HG03457 (cell line): ENCODE measurements around the gene GHRH.

Source experiments
- ATAC-seq: cut with Tn5 transposase; IDR thresholded peaks from one replicate; pipeline ENCODE4 v1.9.1; 2021; ENCODE audit warnings: moderate number of reproducible peaks; ENCODE audit not compliant: unreplicated experiment

Gene GHRH

DNA sequence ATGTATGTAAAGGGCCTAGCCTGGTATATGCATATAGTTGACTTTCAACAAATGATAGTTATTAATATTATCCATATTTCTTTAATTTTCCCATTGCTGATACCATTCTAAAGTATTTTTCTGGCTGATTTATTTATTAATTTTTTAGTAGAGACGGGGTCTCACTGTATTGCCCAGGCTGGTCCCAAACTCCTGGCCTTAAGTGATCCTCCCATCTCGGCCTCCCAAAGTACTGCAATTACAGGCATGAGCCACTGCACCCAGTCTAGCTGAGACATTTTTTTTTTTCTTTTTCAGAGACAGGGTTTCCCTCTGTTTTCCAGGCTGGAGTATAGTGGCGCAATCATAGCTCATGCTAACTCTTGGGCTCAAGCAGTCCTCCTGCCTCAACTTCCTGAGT is 52.4 kb downstream of the GHRH start:
- no peak for ATAC-seq

GRCh38 chr20:37207171-37207570 is 54.4 kb downstream of the GHRH start:
- no peak for ATAC-seq

GRCh38 chr20:37205794-37206193 is 55.8 kb downstream of the GHRH start:
- no peak for ATAC-seq

DNA sequence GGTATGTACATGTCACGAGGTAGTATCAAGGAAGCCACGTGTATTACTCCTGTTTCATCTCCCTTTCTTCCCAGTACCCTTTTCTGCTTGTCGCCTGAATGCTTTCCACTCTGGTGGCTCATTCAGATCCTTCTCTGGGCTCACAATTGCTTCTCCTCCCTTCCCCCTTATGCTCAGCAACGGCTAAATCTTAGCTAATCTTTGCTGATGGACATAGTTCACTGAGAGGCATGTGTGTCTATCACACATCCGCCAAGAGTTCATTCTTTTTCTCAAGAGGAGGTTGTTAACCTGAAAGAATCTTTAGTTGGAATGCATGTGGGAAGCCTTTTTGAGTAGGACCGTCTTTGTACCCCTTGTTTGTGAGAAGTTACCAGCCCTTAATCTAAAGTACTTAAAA is 56.5 kb downstream of the GHRH start:
- no peak for ATAC-seq

DNA sequence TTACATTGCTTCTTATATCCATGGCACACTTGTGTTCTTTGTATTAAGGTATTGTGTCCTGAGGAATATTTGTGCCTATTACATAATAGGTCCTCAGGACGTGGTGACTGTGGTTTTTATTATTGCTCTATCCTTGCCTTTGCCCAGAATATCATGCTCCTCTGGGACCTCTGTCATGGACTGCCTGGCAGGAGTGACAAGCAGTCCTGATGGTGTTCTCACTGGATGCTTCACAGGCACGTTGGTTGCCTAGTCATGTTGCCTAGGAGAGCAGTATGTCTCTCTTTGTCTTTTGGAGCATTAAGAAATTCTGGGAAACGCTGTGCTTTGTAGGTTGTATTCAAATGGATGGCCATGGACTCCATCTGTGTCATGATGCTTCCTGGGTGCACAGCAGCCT is 57.6 kb downstream of the GHRH start:
- ATAC-seq = no peak

DNA sequence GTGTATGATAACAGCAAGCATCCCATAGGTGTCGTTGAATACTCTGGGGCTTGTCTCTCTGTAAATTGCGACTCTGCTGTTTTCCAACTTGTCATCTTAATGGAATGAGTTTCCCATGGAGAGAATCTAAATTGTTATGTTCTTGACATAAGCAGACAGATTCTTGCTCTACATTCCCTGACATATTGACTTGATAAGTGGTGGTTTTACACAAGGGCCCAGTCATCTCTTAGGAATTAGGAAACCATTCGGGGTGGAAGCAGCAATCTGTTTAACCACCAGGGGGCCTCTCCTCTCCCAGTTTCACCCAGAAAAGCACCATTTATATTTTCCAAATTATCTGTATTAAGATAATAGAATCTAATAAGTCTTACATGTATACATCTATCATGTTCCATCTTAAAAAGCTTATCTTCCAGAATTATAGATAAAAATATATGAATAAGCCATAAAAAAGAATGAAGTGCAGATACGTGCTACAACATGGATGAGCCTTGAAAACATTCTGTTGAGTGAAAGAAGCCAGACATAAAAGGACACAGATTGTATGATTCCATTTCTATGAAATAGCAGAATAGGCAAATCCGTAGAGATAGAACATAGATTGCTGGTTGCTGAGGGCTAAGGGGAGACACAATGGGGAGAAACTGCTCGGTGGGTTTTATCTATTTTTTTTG is 59.2 kb downstream of the GHRH start:
- ATAC-seq = no peak

- ATAC-seq = no peak
Observed at GRCh38 chr20:37201827-37202162, 59.8 kb downstream of the GHRH start.
